HG03432 (cell line): ENCODE results near the gene HAPLN1.

Experiments
- ATAC-seq: cut with Tn5 transposase; IDR thresholded peaks from one replicate; pipeline ENCODE4 v1.9.1; 2021; ENCODE audit warnings: mild to moderate bottlenecking, moderate library complexity; ENCODE audit not compliant: unreplicated experiment

The HAPLN1 gene

DNA sequence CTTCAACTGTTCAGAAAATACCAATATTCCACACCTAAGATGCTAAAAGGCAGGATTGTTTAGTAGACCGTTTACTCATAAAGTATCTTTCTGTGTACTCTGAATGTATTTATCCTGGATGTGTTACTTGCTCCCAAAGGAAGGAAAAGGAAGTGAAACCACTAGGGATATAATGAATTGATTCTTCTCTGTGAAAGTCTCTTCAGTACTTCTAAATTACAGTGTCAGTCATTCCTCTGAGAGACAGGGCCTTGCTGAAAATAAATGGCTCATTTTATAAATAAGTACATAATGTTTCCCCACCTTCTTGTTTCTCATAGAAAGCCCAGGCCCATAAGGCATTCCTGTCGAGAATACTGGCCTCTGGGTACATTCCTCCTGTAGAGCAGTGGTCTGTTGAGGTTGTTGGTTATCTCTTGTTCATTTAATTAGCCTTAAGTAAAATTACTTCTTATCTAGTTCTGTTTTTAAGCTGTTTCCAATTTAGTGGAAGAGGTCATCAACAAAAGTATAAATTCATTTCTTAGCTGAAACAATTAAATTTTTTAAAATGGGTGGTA, 1.6 kb downstream of the HAPLN1 start:
- ATAC-seq: no peak

- ATAC-seq: peak; percentile 75
These were observed 2.3 kb downstream of the HAPLN1 start for GRCh38 chr5:83718195-83718825.

GRCh38 chr5:83715236-83716065, 5.2 kb downstream of the HAPLN1 start:
- no peak for ATAC-seq

- no peak for ATAC-seq
These were observed 5.8 kb downstream of the HAPLN1 start for GRCh38 chr5:83714810-83715209.

- peak; percentile 79 for ATAC-seq
These were observed 8.6 kb downstream of the HAPLN1 start for GRCh38 chr5:83711982-83712601.

DNA sequence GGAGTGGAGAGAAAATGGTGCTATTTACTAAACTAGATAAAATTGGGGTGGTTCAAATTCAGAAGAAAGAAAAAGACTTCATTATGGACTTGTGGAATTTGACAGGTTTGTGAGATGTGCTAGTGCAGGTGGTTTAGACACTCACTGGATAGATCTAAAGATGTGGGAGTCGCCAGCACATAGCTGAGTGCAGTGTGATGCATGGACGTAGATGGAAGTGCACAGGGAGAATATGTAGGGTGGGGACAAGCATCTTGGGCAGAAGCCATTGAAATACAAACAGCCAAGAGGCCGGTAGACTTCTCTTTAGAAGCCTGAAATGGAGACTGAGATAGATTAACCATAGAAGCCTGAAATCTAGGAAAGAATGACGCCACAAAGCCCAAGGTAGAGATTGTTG, 10.7 kb downstream of the HAPLN1 start:
- ATAC-seq: no peak

- no peak for ATAC-seq
These were observed 12.5 kb downstream of the HAPLN1 start for GRCh38 chr5:83708170-83708569.

- ATAC-seq: no peak
These were observed 17.6 kb downstream of the HAPLN1 start for GRCh38 chr5:83703059-83703458.

DNA sequence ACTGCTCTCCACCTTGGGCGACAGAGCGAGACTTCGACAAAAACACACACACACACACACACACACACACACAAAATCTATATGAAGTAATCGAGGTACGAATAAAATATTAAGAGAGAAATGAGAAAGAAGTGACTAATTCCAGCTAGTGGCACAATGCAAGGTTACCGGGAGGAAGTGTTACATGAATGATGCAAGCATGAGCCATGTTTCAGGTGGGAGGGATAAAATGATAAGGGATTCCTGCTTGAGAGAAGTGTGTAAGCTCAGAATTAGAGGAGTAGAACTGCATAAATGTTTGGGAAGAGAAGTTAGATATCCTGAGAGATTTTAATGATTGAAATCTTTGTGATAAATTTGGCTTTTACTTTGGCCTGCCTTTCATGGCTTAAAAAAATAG, 18.8 kb downstream of the HAPLN1 start:
- ATAC-seq: no peak

DNA sequence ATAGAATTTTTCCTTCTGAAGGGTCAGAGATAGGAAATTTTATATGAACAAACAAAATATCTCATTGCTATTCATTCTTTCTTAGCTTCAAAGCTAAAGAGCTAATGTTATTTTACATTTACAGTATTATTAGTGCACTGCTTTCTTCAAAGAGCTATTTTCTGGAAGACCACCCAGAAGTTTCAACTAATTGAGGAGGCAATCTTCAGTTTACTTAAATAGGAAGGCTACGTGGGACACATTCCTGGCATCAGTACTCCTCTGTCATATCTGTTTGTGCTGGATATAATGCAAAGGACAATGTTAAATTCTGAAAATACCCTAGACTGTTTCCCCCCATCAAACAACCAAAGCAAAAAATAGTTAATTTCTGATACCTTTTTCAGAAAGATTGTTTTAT, 30.8 kb downstream of the HAPLN1 start:
- no peak for ATAC-seq

DNA sequence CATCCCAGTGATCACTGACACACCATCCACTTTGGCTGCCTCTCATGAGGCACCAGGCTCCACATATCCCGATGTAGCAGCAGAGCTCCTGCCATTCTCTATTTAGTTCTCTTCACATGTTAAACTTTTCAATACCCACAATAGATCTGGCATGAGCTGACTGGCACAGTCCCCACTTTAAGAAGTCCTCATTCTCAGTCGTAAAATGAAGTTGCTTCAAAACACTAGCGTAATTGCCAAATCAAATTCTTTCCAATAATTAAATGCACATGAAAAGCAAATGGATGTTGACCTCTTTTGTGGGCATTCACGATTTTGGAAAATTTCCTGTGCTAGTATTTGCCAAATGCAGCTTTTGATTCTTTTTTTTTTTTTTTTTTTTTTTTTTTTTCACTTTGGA, 32.4 kb downstream of the HAPLN1 start:
- ATAC-seq: no peak

DNA sequence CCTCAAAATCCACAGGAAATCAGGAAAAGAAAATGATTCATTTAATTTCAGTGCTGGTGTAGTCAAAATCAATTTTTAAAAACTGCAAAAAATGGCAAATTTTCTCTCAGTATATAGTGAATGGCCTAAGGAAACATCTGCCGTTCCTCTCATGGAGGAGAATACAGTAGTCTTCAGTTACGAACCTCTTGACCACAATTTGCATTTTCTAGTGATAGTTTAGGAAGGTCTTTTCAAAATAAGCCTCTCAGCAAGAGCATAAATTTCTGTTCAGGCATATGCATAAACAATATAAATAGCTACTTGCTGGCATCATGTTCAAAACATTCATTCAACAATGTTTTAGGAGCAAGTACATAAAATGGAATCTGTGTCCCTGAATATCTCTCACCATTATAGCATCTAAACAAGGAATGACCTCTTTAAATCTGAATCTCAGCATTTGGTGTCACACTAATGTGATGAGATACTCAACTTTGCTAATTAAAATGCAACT, 33.5 kb downstream of the HAPLN1 start:
- ATAC-seq: no peak

DNA sequence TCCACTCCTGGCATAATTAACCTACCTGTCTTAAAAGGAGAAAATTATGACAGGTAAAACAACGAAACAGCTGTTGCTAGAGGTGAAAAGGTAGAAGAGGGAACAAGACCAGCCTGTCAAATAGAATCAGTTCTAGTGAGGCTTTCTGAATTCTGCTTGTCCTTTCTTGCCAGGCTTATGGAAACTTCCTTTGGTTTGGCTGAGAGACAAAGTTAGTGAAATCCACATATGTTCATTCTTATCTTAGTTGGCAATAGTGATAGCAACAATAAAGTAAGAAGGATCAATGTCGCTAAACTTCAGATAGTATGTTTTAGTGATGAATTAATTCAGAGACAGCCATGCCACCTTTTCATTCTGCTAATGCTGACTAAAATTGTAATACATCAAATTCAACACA, 34.4 kb downstream of the HAPLN1 start:
- ATAC-seq: no peak

- ATAC-seq: no peak
These were observed 36.8 kb downstream of the HAPLN1 start for GRCh38 chr5:83683836-83684235.

- no peak for ATAC-seq
These were observed 48.0 kb downstream of the HAPLN1 start for GRCh38 chr5:83672646-83673045.

DNA sequence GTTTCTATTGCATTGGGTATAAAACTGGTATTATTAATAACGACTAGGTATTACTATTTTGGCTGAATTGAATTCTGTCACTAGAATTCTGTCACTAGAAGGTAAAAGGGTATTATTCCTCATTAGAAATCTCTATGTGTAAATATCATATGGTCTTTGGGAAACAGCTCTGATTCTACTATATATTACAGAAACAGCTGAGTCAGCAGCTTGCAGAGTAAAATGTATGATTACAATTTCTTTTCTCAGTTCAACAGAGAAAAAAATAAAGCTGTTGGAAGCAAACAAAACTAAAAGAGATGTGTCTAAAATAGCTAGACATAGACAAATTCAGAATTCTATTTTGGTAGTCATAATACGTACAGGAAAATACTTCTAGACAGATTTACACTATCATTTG, 48.5 kb downstream of the HAPLN1 start:
- no peak for ATAC-seq

- no peak for ATAC-seq
These were observed 55.0 kb downstream of the HAPLN1 start for GRCh38 chr5:83665631-83666030.

GRCh38 chr5:83662558-83662957, 58.1 kb downstream of the HAPLN1 start:
- ATAC-seq: peak; percentile 48

DNA sequence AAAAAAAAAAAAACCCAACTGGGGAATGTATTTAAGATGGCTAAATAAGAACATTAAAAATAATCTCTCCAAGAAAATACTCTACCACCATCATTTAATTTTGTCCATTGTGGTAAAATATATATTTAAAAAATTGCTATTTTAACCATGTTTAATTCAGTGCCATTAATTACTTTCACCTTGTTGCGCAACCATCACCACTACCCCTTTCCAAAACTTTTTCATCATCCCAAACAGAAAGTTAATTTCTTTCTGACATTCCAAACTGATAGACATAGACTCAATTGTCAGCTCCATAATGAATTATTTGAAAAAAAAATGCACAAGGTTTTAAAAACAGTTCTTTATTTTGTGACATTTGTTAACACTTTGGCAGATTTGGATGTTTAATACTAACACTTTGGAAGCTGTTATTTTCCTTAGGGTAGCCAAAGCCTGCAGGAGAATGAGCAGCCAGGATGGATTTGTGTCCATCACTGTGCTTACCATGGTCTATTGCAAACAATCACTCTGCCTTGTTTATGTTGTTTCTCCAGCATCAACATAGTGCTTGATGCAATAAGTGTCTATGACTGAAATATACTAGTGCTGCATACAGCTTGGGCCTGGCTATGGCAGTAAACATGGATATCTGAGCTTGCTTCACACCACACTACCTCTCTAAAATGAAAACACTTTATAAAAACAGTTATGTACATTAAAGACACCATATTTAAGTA, 62.7 kb downstream of the HAPLN1 start:
- no peak for ATAC-seq

DNA sequence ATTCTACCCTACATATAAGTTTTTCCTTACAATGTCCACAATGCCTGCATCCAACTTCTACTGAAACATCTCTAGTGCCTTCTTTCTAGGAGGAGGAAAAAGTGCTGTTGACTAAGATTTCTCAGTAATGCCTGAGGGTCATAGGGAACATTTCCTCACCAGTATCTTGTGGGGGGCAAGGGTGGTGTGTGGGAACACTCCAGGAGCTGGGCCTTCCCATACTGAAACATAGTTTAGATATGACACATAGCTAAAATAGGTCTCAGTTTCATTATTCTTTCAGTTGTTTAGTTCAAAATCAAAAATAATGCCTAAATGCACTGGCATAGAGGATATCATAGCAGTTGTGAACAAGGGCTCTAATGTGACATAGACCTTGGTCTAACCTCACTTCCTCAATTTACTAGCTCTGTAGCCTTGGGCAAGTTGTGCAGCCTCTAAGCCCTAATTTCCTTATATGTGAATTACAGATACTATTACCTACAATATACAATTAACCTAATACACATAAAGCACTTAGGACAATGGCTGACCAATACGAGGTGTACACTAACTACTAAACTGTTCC, 66.1 kb downstream of the HAPLN1 start:
- ATAC-seq: peak; percentile 56

- ATAC-seq: peak; percentile 94
These were observed 67.0 kb downstream of the HAPLN1 start for GRCh38 chr5:83653669-83654068.
